MM.1S (cell line): ENCODE data around the gene FAM234B.

Experiments
- DNase-seq: peaks from one replicate; pipeline ENCODE4 v3.0.0-alpha.2; 2015
- H2AFZ ChIP-seq: fragments of 300-600 bp; sonication (generic); 2 replicates; pipeline ENCODE4 v1.6.0; 2016; ENCODE audit warnings: antibody characterized with exemption, low read length
- H3F3A ChIP-seq: fragments of 300-600 bp; sonication (generic); 2 replicates; pipeline ENCODE4 v1.6.1; 2016; ENCODE audit warnings: mild to moderate bottlenecking, antibody characterized with exemption, low read length, moderate library complexity, mixed read lengths; ENCODE audit not compliant: insufficient read depth
- H3K27ac ChIP-seq: fragments of 300-600 bp; sonication (generic); 2 replicates; pipeline ENCODE4 v1.5.1; 2016; ENCODE audit warnings: mild to moderate bottlenecking, low read length
- H3K27me3 ChIP-seq: fragments of 300-600 bp; sonication (generic); replicated peaks from 2 replicates; pipeline ENCODE4 v1.6.0; 2016; ENCODE audit warnings: low read length; ENCODE audit not compliant: insufficient read depth
- H3K36me3 ChIP-seq: fragments of 300-600 bp; sonication (generic); replicated peaks from 2 replicates; pipeline ENCODE4 v1.6.1; 2016; ENCODE audit warnings: mild to moderate bottlenecking, low read length, mixed read lengths; ENCODE audit not compliant: insufficient read depth
- H3K4me1 ChIP-seq: fragments of 300-600 bp; sonication (generic); 2 replicates; pipeline ENCODE4 v1.6.1; 2016; ENCODE audit warnings: low read length, mixed read lengths
- H3K4me2 ChIP-seq: fragments of 300-600 bp; sonication (generic); 2 replicates; pipeline ENCODE4 v1.6.0; 2016; ENCODE audit warnings: low read depth, low read length
- H3K4me3 ChIP-seq: fragments of 300-600 bp; sonication (generic); 2 replicates; pipeline ENCODE4 v1.5.1; 2016; ENCODE audit warnings: low read length, mixed read lengths
- H3K79me2 ChIP-seq: fragments of 300-600 bp; sonication (generic); 2 replicates; pipeline ENCODE4 v1.6.1; 2016; ENCODE audit warnings: mixed run types, low read length, mixed read lengths
- H3K9ac ChIP-seq: fragments of 300-600 bp; sonication (generic); 2 replicates; pipeline ENCODE4 v1.6.1; 2016; ENCODE audit warnings: low read length, mixed read lengths
- H3K9me2 ChIP-seq: fragments of 300-600 bp; sonication (generic); replicated peaks from 2 replicates; pipeline ENCODE4 v1.6.1; 2016; ENCODE audit warnings: mild to moderate bottlenecking, low read length, mixed read lengths; ENCODE audit not compliant: insufficient read depth
- H3K9me3 ChIP-seq: fragments of 300-600 bp; sonication (generic); replicated peaks from 2 replicates; pipeline ENCODE4 v1.6.1; 2016; ENCODE audit warnings: mild to moderate bottlenecking, low read length, mixed read lengths; ENCODE audit not compliant: insufficient read depth
- H4K20me1 ChIP-seq: fragments of 300-600 bp; sonication (generic); 2 replicates; pipeline ENCODE4 v1.6.1; 2016; ENCODE audit warnings: mild to moderate bottlenecking, low read length, moderate library complexity, mixed read lengths; ENCODE audit not compliant: insufficient read depth
- EZH2 ChIP-seq: fragments of 300-600 bp; sonication (generic); optimal IDR thresholded peaks from 2 replicates; pipeline ENCODE3; 2017; ENCODE audit warnings: low read depth, mild to moderate bottlenecking, antibody characterized with exemption, low read length, mixed read lengths
- EZH2phosphoT487 ChIP-seq: fragments of 300-600 bp; sonication (generic); IDR thresholded peaks from 2 replicates; pipeline ENCODE4 v1.6.1; 2018; ENCODE audit warnings: antibody characterized with exemption, low read length
- TF ChIP-seq, protein P1 (sequence below): fragments of 300-600 bp; sonication (generic); IDR thresholded peaks from 2 replicates; pipeline ENCODE4 v1.5.1; 2016; ENCODE audit warnings: antibody characterized with exemption, low read length, mixed read lengths

Gene FAM234B

GRCh38 chr12:13124656-13125505 is 80.7 kb downstream of the FAM234B start:
- no peak overlapping the region for H3K27ac ChIP-seq
- no peak overlapping the region for H3K4me2 ChIP-seq
- H3K79me2 ChIP-seq = no peaks in the 10 kb centered on the region
- no peaks in the 10 kb centered on the region for H3K36me3 ChIP-seq
- H3K9me3 ChIP-seq = no peaks in the 10 kb centered on the region
- H3K4me1 ChIP-seq = no peaks in the 10 kb centered on the region
- no peak overlapping the region for H3K4me3 ChIP-seq
- H3K9ac ChIP-seq = no peak overlapping the region
- H3K27me3 ChIP-seq = no peaks in the 10 kb centered on the region
- TF ChIP-seq, protein P1, sequence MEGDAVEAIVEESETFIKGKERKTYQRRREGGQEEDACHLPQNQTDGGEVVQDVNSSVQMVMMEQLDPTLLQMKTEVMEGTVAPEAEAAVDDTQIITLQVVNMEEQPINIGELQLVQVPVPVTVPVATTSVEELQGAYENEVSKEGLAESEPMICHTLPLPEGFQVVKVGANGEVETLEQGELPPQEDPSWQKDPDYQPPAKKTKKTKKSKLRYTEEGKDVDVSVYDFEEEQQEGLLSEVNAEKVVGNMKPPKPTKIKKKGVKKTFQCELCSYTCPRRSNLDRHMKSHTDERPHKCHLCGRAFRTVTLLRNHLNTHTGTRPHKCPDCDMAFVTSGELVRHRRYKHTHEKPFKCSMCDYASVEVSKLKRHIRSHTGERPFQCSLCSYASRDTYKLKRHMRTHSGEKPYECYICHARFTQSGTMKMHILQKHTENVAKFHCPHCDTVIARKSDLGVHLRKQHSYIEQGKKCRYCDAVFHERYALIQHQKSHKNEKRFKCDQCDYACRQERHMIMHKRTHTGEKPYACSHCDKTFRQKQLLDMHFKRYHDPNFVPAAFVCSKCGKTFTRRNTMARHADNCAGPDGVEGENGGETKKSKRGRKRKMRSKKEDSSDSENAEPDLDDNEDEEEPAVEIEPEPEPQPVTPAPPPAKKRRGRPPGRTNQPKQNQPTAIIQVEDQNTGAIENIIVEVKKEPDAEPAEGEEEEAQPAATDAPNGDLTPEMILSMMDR = no peak
- TF ChIP-seq EZH2 (no peak), EZH2phosphoT487 (no peak)
- no peaks in the 10 kb centered on the region for H3K9me2 ChIP-seq
- no peaks in the 10 kb centered on the region for H3F3A ChIP-seq
- no peak for DNase-seq
- H2AFZ ChIP-seq = no peak overlapping the region
- H4K20me1 ChIP-seq = no peaks in the 10 kb centered on the region

DNA sequence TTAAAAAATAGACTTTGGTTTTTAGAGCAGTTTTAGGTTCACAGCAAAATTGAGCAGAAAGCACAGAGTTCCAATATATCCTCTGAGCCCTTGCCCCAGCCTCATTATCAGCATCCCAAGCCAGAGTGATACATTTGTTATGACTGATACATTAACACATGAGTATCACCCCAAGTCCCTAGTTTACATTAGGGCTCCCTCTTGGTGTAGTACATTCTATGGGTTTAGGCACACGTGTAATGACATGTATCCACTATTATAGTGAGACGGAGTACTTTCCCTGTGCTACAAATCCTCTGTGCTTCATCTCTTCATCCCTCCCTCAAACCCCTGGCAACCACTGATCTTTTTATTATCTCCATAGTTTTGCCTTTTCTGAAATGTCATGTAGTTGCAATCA is 81.8 kb downstream of the FAM234B start:
- Histone ChIP-seq H3K4me3 (no peak overlapping the region), H3K4me2 (no peak overlapping the region), H3K27ac (no peak overlapping the region), H3F3A (no peaks in the 10 kb centered on the region), H3K4me1 (no peaks in the 10 kb centered on the region), H3K9me2 (no peaks in the 10 kb centered on the region), H3K79me2 (no peaks in the 10 kb centered on the region), H2AFZ (no peak overlapping the region), H3K9me3 (no peaks in the 10 kb centered on the region), H3K36me3 (no peaks in the 10 kb centered on the region), H3K27me3 (no peaks in the 10 kb centered on the region), H4K20me1 (no peaks in the 10 kb centered on the region), H3K9ac (no peak overlapping the region)
- DNase-seq = no peak
- TF ChIP-seq EZH2phosphoT487 (no peak), EZH2 (no peak)
- TF ChIP-seq, protein P1 = no peak

GRCh38 chr12:13126494-13126893 is 82.3 kb downstream of the FAM234B start:
- Histone ChIP-seq H3K9me3 (no peaks in the 10 kb centered on the region), H3K27ac (no peak overlapping the region), H3K27me3 (no peaks in the 10 kb centered on the region), H2AFZ (no peak overlapping the region), H3F3A (no peaks in the 10 kb centered on the region), H4K20me1 (no peaks in the 10 kb centered on the region), H3K4me1 (no peaks in the 10 kb centered on the region), H3K9ac (no peak overlapping the region), H3K79me2 (no peaks in the 10 kb centered on the region), H3K4me2 (no peak overlapping the region), H3K9me2 (no peaks in the 10 kb centered on the region), H3K36me3 (no peaks in the 10 kb centered on the region), H3K4me3 (no peak overlapping the region)
- TF ChIP-seq, protein P1 = no peak
- TF ChIP-seq EZH2phosphoT487 (no peak), EZH2 (no peak)
- no peak for DNase-seq
